GM10248 (cell line): ENCODE data around the gene INSRR.

Experiments used
- CTCF ChIA-PET: fragments of 300-600 bp; sonication (Branson Sonifier 250); formaldehyde crosslinking; extraction: SDS; loops from one replicate; lab custom pipeline; 2021; ENCODE audit warnings: antibody characterized with exemption; lab: Yijun Ruan, JAX
- POLR2A ChIA-PET: fragments of 350-650 bp; sonication (Branson Sonifier 250); formaldehyde crosslinking; extraction: SDS; loops from one replicate; lab custom pipeline; 2020; ENCODE audit warnings: antibody characterized with exemption; lab: Yijun Ruan, JAX
- DNase-seq: peaks from one replicate; pipeline ENCODE4 v3.0.0; 2012; ENCODE audit errors: extremely low spot score
- TF ChIP-seq, protein P1 (sequence below): IDR thresholded peaks from 2 replicates; pipeline ENCODE4 v1.5.1; 2012; ENCODE audit warnings: mild to moderate bottlenecking, low read depth; ENCODE audit errors: extremely low read depth, missing control alignments, control extremely low read depth

INSRR gene

DNA sequence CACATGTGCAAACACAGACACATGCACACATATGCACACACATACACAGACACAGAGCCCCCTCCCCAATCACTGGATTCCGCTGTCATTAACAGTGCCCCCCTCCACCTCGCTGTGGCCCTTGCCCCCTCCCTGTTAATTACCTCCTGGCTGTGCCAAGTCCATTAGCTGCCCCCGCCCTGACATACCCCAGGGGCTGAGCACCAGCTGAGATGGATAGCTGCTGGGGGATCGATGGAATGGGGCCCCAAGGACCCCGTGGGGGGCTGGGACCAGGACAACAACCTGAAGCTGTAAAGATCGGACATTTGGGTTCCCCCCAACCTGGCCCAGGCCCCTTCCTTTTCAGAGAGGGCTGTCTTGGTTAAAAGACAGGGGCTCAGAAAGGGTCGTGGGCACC, 25.0 kb upstream of the INSRR start:
- POLR2A ChIA-PET = interaction anchor here (0.6 kb wide), 1 partner anchor 101 kb away, joined by 3 read pairs; no protein-coding TSS in a partner anchor
- CTCF ChIA-PET = interaction anchor here (0.8 to 4.5 kb wide), 4 partner anchors 8 to 157 kb away, joined by 3 to 18 read pairs (median 8); no protein-coding TSS in a partner anchor
- no peak for DNase-seq
- TF ChIP-seq, protein P1, sequence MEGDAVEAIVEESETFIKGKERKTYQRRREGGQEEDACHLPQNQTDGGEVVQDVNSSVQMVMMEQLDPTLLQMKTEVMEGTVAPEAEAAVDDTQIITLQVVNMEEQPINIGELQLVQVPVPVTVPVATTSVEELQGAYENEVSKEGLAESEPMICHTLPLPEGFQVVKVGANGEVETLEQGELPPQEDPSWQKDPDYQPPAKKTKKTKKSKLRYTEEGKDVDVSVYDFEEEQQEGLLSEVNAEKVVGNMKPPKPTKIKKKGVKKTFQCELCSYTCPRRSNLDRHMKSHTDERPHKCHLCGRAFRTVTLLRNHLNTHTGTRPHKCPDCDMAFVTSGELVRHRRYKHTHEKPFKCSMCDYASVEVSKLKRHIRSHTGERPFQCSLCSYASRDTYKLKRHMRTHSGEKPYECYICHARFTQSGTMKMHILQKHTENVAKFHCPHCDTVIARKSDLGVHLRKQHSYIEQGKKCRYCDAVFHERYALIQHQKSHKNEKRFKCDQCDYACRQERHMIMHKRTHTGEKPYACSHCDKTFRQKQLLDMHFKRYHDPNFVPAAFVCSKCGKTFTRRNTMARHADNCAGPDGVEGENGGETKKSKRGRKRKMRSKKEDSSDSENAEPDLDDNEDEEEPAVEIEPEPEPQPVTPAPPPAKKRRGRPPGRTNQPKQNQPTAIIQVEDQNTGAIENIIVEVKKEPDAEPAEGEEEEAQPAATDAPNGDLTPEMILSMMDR = no peak

- ChIA-PET POLR2A (no interaction called here), CTCF (interaction anchor here (1.0 to 4.9 kb wide), 3 partner anchors 9 to 44 kb away, joined by 3 to 34 read pairs (median 4); partner anchors contain the start of genes NTRK1 and PEAR1)
- no peak for DNase-seq
- TF ChIP-seq, protein P1 = no peak
Measured at GRCh38 chr1:156882543-156882942, 23.6 kb upstream of the INSRR start.

GRCh38 chr1:156881663-156882062, 22.7 kb upstream of the INSRR start:
- DNase-seq = no peak
- ChIA-PET CTCF (interaction anchor here (1.0 to 4.9 kb wide), 4 partner anchors 10 to 43 kb away, joined by 3 to 34 read pairs (median 6); partner anchors contain the start of genes NTRK1 and PEAR1), POLR2A (no interaction called here)
- TF ChIP-seq, protein P1 = no peak

- TF ChIP-seq, protein P1 = no peak
- ChIA-PET CTCF (interaction anchor here (1.0 to 5.4 kb wide), 6 partner anchors 10 to 155 kb away, joined by 3 to 34 read pairs (median 7); partner anchors contain the start of genes INSRR, NTRK1 and PEAR1), POLR2A (no interaction called here)
- no peak for DNase-seq
Measured at GRCh38 chr1:156881101-156881500, 22.2 kb upstream of the INSRR start.

DNA sequence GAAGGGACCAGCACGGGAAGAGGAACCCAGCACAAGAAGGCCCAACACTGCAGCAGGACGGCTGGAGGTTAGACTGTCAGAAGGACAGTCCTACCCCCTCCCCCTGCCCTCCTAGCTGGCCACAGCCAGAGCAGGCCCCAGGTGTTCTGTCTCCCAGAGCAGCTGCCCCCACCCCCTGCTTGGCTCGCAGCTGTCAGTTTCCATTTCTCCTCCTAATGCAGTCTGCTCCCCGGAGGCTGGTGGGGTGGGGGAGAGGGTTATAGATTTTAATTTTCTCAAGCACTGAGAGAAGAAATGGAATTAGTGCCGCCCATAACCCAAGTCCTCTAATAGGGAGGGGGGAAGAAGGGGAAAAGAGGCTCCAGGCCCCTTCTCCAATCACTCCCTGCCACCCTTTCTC, 21.6 kb upstream of the INSRR start:
- TF ChIP-seq, protein P1 = no peak
- no peak for DNase-seq
- ChIA-PET POLR2A (no interaction called here), CTCF (interaction anchor here (1.0 to 5.4 kb wide), 7 partner anchors 11 to 154 kb away, joined by 3 to 34 read pairs (median 7); partner anchors contain the start of genes INSRR, NTRK1 and PEAR1)

GRCh38 chr1:156879876-156880275, 21.0 kb upstream of the INSRR start:
- DNase-seq = no peak
- ChIA-PET CTCF (interaction anchor here (1.3 to 5.4 kb wide), 6 partner anchors 11 to 154 kb away, joined by 3 to 34 read pairs (median 7); partner anchors contain the start of genes INSRR, NTRK1 and PEAR1), POLR2A (no interaction called here)
- TF ChIP-seq, protein P1 = no peak
